H4 (cell line): ENCODE data around the gene MECP2. TPM values are rescaled to one million over a fixed set of nuclear protein-coding genes. Genes with fewer than 3 reads are reported as not detected.

ENCODE experiments used
- DNase-seq: peaks from one replicate; pipeline ENCODE4 v3.0.0-alpha.2; 2015; ENCODE audit warnings: low spot score
- total RNA-seq: library from RNA; depleted of rRNA; stranded (reverse); fragments of >200 nt; shearing (Covaris generic); gene quantifications from 2 replicates; pipeline ENCODE4 v1.2.3, GENCODE V29; 2014

Gene MECP2
- total RNA-seq, 1 experiment from 2014 or later: 28.3 TPM

DNA sequence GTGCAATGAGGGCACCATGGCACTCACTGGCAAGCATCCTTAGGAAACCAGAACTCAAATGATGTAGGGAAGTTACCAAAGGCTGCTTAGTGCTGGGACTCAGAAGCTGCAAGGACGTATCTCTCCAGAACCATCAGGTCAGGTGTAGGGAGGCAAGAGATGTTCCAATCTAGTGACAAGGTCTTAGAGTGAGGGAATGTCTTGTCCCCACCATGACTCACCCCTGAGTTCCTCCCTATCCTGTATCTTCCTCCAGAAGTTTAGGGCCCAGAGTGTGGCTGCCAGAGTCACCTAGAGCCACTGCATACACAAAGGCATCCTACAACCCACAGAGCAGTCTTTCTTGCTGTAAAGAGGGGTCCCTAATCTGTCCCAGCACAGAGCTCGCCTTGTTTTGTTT lies 63.7 kb downstream of the MECP2 start:
- DNase-seq: no peak

DNA sequence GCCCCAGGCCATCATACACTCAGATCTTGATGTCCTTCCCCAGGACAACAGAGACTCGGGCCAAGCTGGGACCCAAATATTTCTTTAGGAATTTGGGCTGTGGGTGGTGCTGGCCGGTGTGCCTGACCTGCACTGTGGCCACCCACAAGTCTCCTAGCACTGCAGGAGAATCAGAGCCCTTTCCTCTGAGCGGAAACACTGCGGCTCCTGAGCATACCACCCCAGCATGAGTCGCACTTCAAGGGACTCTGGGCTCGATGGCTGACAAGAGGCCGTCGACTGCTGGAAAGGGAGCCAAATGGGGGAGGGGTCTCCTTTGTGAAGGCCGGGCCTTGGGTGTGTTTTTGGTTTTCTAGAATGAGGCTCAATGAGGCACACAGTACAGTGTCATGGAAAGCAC lies 64.9 kb downstream of the MECP2 start:
- no peak for DNase-seq

DNA sequence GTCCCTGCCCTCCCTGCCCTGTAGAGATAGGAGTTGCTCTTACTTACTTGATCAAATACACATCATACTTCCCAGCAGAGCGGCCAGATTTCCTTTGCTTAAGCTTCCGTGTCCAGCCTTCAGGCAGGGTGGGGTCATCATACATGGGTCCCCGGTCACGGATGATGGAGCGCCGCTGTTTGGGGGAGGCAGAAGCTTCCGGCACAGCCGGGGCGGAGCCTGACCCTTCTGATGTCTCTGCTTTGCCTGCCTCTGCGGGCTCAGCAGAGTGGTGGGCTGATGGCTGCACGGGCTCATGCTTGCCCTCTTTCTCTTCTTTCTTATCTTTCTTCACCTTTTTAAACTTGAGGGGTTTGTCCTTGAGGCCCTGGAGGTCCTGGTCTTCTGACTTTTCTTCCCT lies 65.4 kb downstream of the MECP2 start:
- DNase-seq: no peak

DNA sequence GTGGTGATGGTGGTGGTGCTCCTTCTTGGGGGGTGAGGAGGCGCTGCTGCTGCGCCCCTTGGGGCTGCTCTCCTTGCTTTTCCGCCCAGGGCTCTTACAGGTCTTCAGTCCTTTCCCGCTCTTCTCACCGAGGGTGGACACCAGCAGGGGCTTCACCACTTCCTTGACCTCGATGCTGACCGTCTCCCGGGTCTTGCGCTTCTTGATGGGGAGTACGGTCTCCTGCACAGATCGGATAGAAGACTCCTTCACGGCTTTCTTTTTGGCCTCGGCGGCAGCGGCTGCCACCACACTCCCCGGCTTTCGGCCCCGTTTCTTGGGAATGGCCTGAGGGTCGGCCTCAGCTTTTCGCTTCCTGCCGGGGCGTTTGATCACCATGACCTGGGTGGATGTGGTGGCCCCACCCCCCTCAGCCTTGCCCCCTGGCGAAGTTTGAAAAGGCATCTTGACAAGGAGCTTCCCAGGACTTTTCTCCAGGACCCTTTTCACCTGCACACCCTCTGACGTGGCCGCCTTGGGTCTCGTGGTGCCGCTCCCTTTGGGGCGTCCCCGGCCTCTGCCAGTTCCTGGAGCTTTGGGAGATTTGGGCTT lies 66.7 kb downstream of the MECP2 start:
- no peak for DNase-seq

DNA sequence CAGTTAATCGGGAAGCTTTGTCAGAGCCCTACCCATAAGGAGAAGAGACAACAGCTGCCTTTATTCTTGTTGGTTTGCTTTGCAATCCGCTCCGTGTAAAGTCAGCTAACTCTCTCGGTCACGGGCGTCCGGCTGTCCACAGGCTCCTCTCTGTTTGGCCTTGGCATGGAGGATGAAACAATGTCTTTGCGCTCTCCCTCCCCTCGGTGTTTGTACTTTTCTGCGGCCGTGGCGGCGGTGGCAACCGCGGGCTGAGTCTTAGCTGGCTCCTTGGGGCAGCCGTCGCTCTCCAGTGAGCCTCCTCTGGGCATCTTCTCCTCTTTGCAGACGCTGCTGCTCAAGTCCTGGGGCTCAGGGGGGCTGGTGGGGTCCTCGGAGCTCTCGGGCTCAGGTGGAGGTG lies 67.3 kb downstream of the MECP2 start:
- no peak for DNase-seq

DNA sequence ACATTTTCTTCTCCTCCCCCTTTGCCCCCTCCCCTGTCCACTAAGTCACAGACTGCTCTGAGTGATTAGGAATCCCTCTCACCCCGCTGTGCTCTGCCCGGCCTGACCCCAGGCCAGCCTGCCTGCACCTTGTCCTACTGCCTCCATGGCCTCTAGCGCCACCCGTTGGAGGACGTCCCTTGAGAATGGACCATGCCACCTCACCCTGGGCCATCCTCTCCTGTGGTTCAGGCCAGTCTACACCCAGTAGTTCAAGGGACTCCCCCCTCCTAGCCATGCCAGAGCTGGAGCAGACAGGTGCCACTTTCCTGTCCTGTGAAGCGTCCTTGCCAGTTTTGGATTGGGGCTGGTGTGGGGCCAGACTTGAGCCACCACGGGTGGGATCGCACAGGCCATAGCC lies 68.1 kb downstream of the MECP2 start:
- DNase-seq: no peak

DNA sequence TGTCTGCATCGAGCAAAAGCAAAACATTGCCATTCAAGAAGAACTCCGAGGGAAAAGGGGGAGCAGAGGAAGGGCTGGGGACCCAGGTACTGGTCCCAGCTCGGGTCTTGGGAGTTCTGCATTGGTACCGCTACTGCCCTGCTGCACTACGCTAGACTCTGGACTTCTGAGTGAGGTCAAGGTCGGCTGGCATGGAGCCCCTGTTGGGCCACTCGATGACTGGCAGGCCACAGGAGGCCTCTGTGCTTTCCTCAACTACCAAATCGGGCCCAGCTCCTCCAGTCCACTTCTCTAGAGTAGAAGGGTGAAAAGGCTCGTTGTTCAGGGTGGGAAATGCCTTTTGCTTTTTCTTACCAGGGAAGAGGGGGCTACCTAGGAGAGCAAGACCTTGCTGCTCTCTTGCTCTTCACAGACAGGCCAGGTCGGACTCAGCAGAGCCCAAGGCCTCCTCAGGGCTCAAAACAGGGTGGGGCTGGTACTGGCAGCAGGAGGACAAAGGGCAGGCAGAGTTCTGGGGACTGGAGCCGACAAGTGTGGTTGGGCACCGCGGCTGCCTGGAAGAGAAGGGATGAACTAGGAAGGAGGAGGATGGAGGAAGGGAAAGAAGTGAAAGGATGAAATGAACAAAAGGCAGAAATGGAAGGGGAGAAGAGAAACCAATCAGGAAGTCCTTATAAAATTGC lies 68.9 kb downstream of the MECP2 start:
- DNase-seq: no peak

DNA sequence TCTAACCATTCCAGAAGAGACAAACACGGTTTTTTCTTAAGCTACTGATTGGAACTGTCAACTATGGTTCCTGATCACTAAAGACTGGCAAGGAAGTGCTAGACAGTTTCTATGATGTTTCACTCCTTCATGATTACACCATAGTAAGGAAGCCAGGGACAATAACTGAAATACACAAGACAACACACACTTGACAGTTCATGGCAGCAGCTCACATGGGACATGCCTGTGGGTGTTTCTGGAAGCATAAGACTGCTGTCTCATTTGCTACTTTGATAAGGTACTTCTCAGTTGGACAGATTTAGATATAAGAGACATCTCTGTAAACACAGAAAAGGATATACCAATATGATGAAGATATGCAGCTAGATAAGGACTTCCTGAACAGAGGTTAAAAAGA lies 69.5 kb downstream of the MECP2 start:
- DNase-seq: no peak

DNA sequence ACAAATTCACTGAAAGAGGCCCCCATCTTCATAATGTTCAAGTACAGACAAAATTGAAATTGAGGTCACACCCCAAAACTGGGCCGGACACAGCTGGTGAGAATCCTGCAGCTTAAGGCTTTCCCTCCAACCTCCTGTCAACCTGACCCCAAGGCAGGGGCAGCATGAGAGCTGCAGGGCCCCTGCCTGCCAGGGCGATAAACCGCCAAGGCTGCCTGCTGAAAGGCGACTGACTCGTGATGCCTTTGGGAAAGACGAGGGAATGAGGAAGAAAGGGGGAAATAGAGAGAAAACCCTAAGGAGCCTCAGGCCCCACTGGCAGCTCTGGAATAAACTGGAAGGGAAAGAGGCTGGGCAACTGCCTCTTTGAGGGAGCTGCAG lies 70.5 kb downstream of the MECP2 start:
- DNase-seq: no peak

DNA sequence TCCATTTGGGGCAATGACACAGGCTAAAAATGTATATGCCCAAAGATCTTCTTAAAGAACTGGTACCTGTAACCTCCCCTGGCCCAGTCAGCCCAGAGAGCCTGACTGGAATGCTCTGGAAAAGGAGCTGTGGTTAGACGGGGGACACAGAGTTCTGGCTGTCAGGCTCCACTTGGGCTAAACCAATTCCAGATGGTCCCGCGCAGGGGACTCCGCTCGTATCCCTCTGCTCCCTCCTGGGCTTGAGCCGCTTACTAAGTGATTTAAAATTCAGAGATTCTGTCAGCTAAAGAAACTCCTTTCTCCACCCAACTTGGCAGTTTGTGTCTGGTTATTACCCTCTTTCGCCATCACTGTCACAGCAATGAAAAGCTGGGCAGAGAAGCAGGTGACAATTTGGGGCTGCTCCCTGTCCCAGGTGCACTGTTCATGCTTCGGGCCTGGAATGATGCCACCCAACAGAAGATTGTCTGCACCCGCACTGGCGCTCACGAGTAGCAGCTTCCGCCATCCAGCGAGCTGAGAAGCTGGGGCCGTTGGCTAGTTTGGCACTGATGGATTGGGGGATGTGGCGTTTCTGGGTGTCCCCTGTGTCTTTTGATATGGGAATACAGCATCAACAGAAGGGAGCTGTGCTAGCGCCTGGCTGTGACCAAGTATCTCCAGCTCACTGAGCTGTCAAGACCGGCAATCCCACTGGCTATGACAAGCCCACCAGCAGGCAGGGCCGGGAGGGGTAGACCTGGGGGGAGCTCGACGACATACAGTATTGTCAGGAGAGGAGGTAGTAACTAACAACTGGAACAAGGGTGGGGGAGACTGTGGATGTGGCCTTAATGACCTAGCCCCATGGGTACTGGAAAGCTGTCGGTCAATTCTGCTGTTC lies 71.1 kb downstream of the MECP2 start:
- DNase-seq: no peak

DNA sequence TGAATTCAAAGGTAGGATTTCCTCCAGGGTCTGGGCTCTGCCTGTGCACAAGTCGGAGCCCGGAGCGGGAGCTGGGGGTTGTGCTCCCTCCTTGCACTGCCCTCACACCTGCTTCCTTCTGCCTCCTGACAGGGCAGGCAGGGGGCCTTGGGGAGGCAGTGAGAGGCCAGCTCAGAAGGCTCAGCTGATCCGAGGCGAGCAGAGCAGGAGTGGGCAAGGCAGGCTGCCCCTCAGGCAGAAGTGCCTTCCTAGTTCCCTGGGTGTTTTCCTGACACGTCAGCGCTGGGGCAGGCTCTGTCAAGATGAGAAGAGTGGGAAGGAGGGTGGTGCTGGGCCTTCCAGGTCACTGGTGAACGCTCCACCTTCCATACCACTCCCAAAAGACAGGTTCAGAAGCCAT lies 72.3 kb downstream of the MECP2 start:
- no peak for DNase-seq

DNA sequence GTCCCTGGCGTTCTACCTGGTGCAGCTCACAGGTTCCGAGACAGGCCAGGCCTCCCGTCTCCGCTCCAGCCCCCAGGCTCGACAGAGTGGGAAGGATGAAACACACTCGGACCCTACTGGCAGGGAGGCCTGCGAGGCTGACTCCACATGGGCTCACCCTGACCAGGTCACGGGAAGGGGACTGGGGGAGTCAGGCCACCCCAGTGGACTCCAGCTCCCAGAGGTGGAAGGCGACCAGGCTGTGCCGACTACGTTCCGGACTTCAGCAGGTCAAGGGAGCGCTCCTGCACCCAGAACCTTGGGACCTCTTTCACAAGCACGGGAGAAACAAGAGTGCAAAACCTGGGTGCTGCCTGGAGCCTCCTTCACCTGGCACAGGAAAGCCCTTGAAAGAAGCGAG lies 73.2 kb downstream of the MECP2 start:
- DNase-seq: no peak

DNA sequence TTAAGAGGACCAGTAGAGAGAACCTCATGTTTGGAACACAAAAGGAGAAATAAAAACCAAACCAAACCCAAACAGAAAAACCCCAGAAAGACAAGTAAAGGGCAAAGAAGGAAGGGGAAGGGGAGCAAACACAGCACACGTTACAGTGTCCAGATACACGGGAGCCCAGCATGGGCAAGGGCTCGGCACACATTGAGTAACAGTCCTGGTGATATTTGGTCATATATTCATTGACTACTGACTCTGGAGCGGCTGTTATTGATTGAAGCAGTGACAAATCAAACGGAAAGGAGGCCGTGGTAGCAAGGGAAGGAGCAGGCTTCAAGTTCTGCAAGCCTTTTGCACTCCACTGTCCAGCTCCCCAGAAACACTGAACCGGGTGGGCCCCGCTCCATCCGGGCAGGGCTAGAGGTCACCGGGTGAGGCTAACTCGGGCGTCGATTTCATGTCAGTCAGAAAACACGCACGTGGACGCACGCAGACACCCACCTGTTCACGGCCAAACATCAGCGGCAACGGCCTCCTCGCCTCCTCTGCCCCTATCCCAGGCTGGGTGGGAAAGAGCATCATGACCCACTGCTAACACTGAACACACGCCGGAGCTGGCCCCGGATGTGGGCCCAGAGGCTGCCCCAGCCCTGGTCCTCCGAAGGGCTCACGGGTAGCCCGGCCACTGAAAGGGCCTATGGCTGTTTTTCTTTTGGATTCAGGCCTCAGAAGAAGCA lies 74.1 kb downstream of the MECP2 start:
- no peak for DNase-seq

DNA sequence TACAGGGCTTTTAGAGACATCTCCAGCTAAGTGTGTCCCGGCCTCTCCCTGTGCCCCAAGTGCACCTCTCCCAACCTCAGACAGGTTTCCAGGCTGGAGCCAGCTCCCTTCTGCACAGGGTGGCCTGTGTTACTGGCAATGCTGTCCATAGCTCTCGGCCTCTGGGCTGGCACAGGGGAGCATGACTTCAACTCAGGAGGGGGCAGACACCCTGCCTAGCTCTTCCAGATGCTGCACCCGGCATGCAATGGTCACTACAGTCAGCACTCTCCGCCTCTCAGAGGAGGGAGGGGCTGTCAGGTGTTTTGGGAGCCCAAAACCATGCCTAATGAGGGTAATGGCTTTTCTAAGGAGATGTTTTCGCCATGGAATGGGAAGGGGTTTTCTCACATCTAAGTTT lies 75.4 kb downstream of the MECP2 start:
- no peak for DNase-seq

DNA sequence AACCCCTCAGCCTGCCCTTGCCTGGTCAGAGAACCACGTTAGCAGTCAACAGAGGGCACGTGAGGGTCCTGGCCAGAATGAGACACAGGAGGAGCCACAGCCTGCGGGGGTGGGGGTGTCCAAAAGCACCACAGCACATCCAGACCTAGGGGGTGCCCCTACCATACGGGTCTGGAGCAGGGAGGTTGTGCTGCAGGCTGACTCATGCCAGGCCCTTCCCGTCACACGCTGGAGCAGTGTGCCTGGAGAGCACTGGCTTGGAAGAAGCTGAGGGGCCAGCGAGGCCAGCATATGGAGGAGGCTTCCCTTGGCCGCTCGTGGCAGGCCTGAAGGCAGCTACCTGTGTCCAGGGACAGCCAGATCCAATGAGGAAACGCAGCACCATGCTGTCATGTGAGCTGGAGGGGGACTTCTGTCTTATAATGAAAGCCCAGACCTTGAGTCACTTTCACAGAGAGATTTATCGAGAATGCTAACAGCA lies 76.3 kb downstream of the MECP2 start:
- no peak for DNase-seq

DNA sequence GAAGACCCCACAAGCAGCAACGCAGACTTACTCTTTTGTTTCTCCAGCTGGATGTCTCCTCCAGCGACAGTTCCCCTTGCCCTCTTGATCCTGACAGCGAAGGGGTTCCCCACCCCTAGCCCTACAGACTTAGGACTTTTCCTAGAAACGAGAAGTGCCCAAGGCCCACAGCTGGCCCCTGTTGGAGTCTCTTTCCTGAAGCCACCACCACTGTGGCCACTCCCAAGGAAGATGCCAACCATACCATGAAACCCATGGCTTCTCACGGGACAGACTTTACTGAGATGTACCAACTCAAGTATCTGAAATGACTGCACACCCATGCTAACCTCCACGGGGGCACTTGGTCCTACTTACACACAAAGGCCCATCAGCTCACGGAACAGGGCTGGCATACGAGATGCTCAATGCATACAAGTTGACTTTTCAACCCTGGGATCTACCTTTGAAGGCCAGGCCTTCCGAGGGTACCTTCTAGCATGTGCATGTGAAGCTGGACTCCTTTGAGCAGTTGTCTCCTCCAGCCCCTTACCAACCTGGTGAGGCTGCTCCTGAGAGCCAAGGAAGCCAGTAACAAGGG lies 76.9 kb downstream of the MECP2 start:
- DNase-seq: no peak

DNA sequence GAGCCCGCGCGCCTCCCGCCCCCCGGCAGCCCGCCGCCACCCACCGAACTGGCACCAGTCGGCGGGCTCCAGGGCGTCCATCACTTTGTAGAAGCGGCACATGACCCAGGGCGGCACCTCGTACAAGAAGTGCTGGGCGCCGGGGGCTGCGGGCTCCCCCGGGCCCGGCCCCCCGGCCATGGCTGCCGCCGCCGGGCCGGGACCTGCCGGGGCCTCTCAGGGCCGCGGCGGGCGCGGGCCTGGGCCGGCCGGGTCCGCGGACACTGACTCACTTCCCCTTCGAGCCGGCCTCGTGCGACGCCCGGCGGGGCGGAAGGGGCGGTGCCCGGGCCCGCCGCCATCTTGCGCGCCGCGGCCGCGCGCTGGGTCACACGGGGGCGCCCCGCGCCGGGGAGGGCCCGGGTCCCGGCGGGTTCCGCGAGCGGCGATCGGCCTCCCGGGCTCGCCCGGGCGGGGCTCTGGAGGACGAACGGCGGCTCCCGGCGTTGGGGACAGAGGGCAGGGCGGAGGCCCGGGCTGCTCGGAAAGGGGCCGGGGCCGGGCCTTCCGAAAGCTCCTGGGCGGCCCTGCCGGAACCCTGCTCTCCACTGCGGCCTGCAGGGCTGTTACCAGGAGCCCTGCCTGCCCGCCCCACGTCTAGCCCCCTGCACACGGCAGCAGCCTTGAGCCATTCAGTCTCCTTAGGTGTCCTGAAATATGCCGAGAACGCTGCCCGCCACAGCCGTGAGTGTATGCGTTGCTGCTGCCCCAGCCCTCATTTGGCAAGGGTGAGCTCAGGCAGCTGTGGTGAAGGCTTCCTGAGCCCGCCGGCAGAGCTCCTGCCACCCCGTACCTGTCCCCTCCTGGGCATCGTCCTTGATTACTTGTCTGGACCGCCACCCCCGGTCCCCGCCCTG lies 77.6 kb downstream of the MECP2 start, which contains the start of gene IRAK1:
IRAK1 (minus strand) TSS at position 270 of the 896 bp plus-strand sequence; CDS start at position 180, 90 bp downstream.
- no peak for DNase-seq

DNA sequence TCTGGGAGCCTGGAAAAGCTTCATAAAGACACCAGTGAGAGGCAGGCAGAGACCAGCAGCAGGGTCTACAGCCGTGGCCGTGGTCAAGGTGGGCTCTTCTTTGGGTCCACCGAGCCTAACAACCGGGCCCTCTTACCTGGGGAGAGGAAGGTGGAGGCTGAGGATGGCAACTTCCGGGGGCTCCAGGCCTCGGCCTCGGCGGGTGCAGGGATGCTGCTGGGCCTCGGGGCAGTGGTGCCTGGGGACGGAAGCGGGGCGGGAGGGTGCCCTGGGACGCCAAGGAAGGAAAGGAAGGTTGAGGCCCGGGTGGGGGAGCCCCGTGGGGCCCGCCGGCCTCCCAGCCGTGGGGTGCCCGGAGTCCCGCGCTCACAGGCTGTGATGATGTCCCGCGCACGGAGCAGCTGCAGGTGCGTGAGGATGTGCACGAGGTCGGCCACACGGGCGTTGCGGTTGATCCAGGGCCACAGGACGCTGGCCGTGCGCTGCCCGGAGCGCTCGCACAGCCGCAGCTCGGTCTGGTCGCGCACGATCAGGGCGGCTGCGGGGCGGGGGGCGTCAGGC lies 78.4 kb downstream of the MECP2 start:
- no peak for DNase-seq

DNA sequence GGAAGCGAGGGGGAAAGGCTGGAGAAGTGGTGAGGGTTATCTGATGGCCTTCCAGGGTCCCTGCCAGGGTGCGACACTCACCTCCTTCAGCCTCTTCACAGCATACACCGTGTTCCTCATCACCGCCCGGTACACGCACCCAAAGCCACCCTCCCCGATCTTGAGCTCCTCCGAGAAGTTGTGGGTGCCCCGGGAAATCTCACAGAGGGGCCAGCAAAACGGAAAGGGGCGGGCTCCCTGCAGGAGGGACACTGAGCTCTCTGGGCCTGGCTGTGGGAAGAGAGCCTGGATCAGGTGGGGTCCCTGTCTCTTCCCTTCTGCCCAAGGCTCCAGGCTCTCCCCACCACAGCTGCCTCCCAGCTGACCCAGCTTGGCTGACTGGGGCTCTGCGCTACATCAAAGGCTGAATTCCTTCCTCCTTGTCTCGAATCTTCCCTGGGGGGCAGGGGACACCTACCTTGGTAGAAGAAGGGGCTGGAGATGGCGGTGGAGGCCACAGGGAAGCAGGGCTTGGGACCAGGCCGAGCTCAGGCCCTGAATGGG lies 78.9 kb downstream of the MECP2 start:
- no peak for DNase-seq
